ENCODE results near the gene SDK1.

SDK1 gene

GRCh38 chr7:3559278-3559677, 258.2 kb downstream of the SDK1 start:
- no peak overlapping the region for H3K4me3 ChIP-seq (ENCODE audit: low read depth, low read length)
- no peak for TF ChIP-seq CTCF (IDR thresholded peaks at IDR 0.05; ENCODE audit: low read depth, low read length)

- no peak overlapping the region for H3K4me3 ChIP-seq (ENCODE audit: low read depth, low read length)
- TF ChIP-seq CTCF (IDR thresholded peaks at IDR 0.05; ENCODE audit: low read depth, low read length), result no peak
Observed at GRCh38 chr7:3560495-3560894, 259.4 kb downstream of the SDK1 start.

- TF ChIP-seq CTCF (IDR thresholded peaks at IDR 0.05; ENCODE audit: low read depth, low read length), result no peak
- H3K4me3 ChIP-seq (ENCODE audit: low read depth, low read length), result no peak overlapping the region
Observed at GRCh38 chr7:3561932-3562331, 260.9 kb downstream of the SDK1 start.

GRCh38 chr7:3564231-3564630, 263.2 kb downstream of the SDK1 start:
- H3K4me3 ChIP-seq (ENCODE audit: low read depth, low read length), result no peak overlapping the region
- no peak for TF ChIP-seq CTCF (IDR thresholded peaks at IDR 0.05; ENCODE audit: low read depth, low read length)

GRCh38 chr7:3568516-3568915, 267.5 kb downstream of the SDK1 start:
- H3K4me3 ChIP-seq (ENCODE audit: low read depth, low read length), result no peak overlapping the region
- TF ChIP-seq CTCF (IDR thresholded peaks at IDR 0.05; ENCODE audit: low read depth, low read length), result no peak

GRCh38 chr7:3569643-3570042, 268.6 kb downstream of the SDK1 start:
- TF ChIP-seq CTCF (IDR thresholded peaks at IDR 0.05; ENCODE audit: low read depth, low read length), result no peak
- H3K4me3 ChIP-seq (ENCODE audit: low read depth, low read length), result no peak overlapping the region

GRCh38 chr7:3573151-3573550, 272.1 kb downstream of the SDK1 start:
- TF ChIP-seq CTCF (IDR thresholded peaks at IDR 0.05; ENCODE audit: low read depth, low read length), result no peak
- no peak overlapping the region for H3K4me3 ChIP-seq (ENCODE audit: low read depth, low read length)

Data from WI38 (cell line).